ENCODE measurements around the gene NUCB2.
"Not testable (repeated sequence)": the region's sequence is repeated elsewhere in the genome, so short reads cannot be mapped to it uniquely, and the experiment has no call there.

The NUCB2 gene

GRCh38 chr11:17268500-17268899, 8.0 kb upstream of the NUCB2 start:
- not testable (repeated sequence) for DNase-seq (ENCODE audit: low spot score); FAIRE-seq

- FAIRE-seq = no peak
- DNase-seq (ENCODE audit: low spot score) = no peak
Measured at GRCh38 chr11:17268902-17269301, 7.6 kb upstream of the NUCB2 start.

- FAIRE-seq (no peak), DNase-seq (ENCODE audit: low spot score) (no peak)
Measured at GRCh38 chr11:17272801-17273200, 3.7 kb upstream of the NUCB2 start.

GRCh38 chr11:17273211-17273610, 3.3 kb upstream of the NUCB2 start:
- no peak for FAIRE-seq
- DNase-seq (ENCODE audit: low spot score) = no peak

GRCh38 chr11:17273668-17274282, 2.8 kb upstream of the NUCB2 start:
- no peak for DNase-seq (ENCODE audit: low spot score)

GRCh38 chr11:17275400-17276235, 921 bp upstream of the NUCB2 start:
- DNase-seq (ENCODE audit: low spot score) = no peak
- no peak for FAIRE-seq

More at GRCh38 chr11:17273668-17274282, 2.8 kb upstream of the NUCB2 start:
- FAIRE-seq = no peak

GRCh38 chr11:17277024-17277584, 565 bp downstream of the NUCB2 start:
- DNase-seq (ENCODE audit: low spot score) = no peak
- FAIRE-seq = no peak

GRCh38 chr11:17280494-17281127, 4.1 kb downstream of the NUCB2 start:
- DNase-seq (ENCODE audit: low spot score) (no peak), FAIRE-seq (no peak)

- DNase-seq (ENCODE audit: low spot score) = no peak
- FAIRE-seq = no peak
Measured at GRCh38 chr11:17286332-17286731, 9.8 kb downstream of the NUCB2 start.

- no peak for DNase-seq (ENCODE audit: low spot score)
Measured at GRCh38 chr11:17287058-17287457, 10.5 kb downstream of the NUCB2 start.

GRCh38 chr11:17291710-17292109, 15.2 kb downstream of the NUCB2 start:
- no peak for DNase-seq (ENCODE audit: low spot score)
- no peak for FAIRE-seq

More at GRCh38 chr11:17287058-17287457, 10.5 kb downstream of the NUCB2 start:
- no peak for FAIRE-seq

GRCh38 chr11:17293311-17293710, 16.8 kb downstream of the NUCB2 start:
- no peak for DNase-seq (ENCODE audit: low spot score)
- FAIRE-seq = no peak

GRCh38 chr11:17294033-17294432, 17.5 kb downstream of the NUCB2 start:
- DNase-seq (ENCODE audit: low spot score) (no peak), FAIRE-seq (no peak)

- FAIRE-seq = no peak
- DNase-seq (ENCODE audit: low spot score) = no peak
Measured at GRCh38 chr11:17296852-17297559, 20.5 kb downstream of the NUCB2 start.

GRCh38 chr11:17298302-17298701, 21.8 kb downstream of the NUCB2 start:
- FAIRE-seq = no peak

GRCh38 chr11:17300372-17300771, 23.8 kb downstream of the NUCB2 start:
- FAIRE-seq = no peak
- no peak for DNase-seq (ENCODE audit: low spot score)

More at GRCh38 chr11:17298302-17298701, 21.8 kb downstream of the NUCB2 start:
- no peak for DNase-seq (ENCODE audit: low spot score)

GRCh38 chr11:17313349-17314231, 37.1 kb downstream of the NUCB2 start:
- DNase-seq (ENCODE audit: low spot score) (no peak), FAIRE-seq (no peak)

GRCh38 chr11:17314232-17314547, 37.7 kb downstream of the NUCB2 start:
- no peak for DNase-seq (ENCODE audit: low spot score)
- peak; percentile 20 for FAIRE-seq

GRCh38 chr11:17314904-17315426, 38.4 kb downstream of the NUCB2 start:
- no peak for FAIRE-seq

GRCh38 chr11:17328871-17329494, 52.4 kb downstream of the NUCB2 start:
- FAIRE-seq (no peak), DNase-seq (ENCODE audit: low spot score) (no peak)

More at GRCh38 chr11:17314904-17315426, 38.4 kb downstream of the NUCB2 start:
- no peak for DNase-seq (ENCODE audit: low spot score)

All from urothelium cell line (cell line).